OCI-LY3 (cell line): ENCODE measurements around the gene YTHDF2.
A peak's percentile ranks its signal among the peaks of the same experiment; 100 is the strongest.
"Not testable (repeated sequence)": the region's sequence is repeated elsewhere in the genome, so short reads cannot be mapped to it uniquely, and the experiment has no call there.

Experiments
- H2AFZ ChIP-seq: fragments of 200-600, 300-600 bp; shearing (Covaris generic); 2 replicates; pipeline ENCODE4 v1.6.0; 2014; ENCODE audit warnings: antibody characterized with exemption, low read depth, low read length
- H3K27ac ChIP-seq: fragments of 200-600, 300-600 bp; sonication (generic); 2 replicates; pipeline ENCODE4 v1.5.1; 2014; ENCODE audit warnings: mild to moderate bottlenecking, low read length, moderate library complexity, mixed read lengths
- H3K27me3 ChIP-seq: fragments of 200-600, 300-600 bp; sonication (generic); 2 replicates; pipeline ENCODE4 v1.6.1; 2014; ENCODE audit warnings: low read depth, low read length, mixed read lengths
- H3K36me3 ChIP-seq: fragments of 200-600, 300-600 bp; sonication (generic); replicated peaks from 2 replicates; pipeline ENCODE3; 2014; ENCODE audit warnings: low read depth, low read length, mixed read lengths
- H3K4me1 ChIP-seq: fragments of 300-600, 200-600 bp; sonication (generic); 2 replicates; pipeline ENCODE4 v1.6.1; 2014; ENCODE audit warnings: low read length, mixed read lengths
- H3K4me2 ChIP-seq: fragments of 200-600, 300-600 bp; sonication (generic); 2 replicates; pipeline ENCODE4 v1.6.1; 2014; ENCODE audit warnings: low read length, mixed read lengths
- H3K4me3 ChIP-seq: fragments of 300-600, 200-600 bp; sonication (generic); 2 replicates; pipeline ENCODE4 v1.5.1; 2014; ENCODE audit warnings: antibody characterized with exemption, mild to moderate bottlenecking, low read length, moderate library complexity
- H3K79me2 ChIP-seq: fragments of 300-600, 200-600 bp; shearing (Covaris generic); 2 replicates; pipeline ENCODE4 v1.6.1; 2014; ENCODE audit warnings: mild to moderate bottlenecking, low read length, mixed read lengths
- H3K9ac ChIP-seq: fragments of 300-600, 200-600 bp; shearing (Covaris generic); 2 replicates; pipeline ENCODE4 v1.6.0; 2014; ENCODE audit warnings: mild to moderate bottlenecking, low read length, moderate library complexity
- H3K9me3 ChIP-seq: fragments of 200-600, 300-600 bp; shearing (Covaris generic); 2 replicates; pipeline ENCODE4 v1.6.1; 2014; ENCODE audit warnings: low read length, mixed read lengths; ENCODE audit not compliant: insufficient read depth
- H4K20me1 ChIP-seq: fragments of 200-600, 300-600 bp; sonication (generic); 2 replicates; pipeline ENCODE4 v1.6.1; 2016; ENCODE audit warnings: low read length, mixed read lengths; ENCODE audit not compliant: insufficient read depth
- EZH2phosphoT487 ChIP-seq: fragments of 200-600 bp; shearing (Covaris generic); IDR thresholded peaks from 2 replicates; pipeline ENCODE4 v1.6.1; 2018; ENCODE audit warnings: antibody characterized with exemption, mixed run types, low read depth
- TF ChIP-seq, protein P1 (sequence below): fragments of 200-600, 300-600 bp; sonication (generic); IDR thresholded peaks from 2 replicates; pipeline ENCODE4 v1.5.1; 2014; ENCODE audit warnings: antibody characterized with exemption, low read length, low read depth

The YTHDF2 gene

DNA sequence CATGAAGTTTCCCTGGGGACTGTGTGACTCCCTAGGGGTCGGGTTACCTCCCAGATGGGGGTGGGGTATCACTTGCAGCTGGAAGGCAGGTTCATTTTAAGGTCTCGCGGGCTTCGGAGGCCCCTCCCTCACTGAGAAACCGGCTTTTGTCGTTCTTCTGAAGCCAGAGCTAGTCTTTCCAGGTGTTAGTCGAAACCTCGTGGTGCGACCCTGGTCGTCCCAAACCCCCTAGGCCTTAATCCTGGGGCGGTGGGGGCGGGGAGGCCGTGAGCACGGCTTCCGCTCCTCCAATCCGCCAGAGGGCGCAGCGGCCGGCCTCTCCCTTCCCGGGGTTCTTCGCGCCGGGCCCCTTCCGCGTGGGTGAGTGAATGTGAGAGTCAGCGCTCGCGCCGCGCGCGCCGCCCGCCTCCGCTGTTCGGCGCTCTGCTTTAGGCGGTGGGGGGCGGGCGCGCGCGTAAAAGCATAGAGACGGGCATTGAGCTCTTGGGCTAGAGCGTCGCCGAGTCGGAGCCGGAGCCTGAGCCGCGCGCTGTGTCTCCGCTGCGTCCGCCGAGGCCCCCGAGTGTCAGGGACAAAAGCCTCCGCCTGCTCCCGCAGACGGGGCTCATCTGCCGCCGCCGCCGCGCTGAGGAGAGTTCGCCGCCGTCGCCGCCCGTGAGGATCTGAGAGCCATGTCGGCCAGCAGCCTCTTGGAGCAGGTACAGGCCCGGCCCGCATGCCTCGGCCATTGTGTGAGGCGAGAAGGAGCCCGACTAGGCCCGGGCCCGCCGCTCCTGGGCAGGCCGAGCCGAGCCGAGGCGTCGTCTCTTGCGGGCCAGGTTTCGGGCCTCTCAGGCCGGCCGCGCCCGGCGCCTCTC, at the start of gene YTHDF2:
Gene YTHDF2 (plus strand): TSS at position 491 of the 857 bp plus-strand sequence. CDS start 181 bp downstream, at position 672.
- TF ChIP-seq, protein P1, sequence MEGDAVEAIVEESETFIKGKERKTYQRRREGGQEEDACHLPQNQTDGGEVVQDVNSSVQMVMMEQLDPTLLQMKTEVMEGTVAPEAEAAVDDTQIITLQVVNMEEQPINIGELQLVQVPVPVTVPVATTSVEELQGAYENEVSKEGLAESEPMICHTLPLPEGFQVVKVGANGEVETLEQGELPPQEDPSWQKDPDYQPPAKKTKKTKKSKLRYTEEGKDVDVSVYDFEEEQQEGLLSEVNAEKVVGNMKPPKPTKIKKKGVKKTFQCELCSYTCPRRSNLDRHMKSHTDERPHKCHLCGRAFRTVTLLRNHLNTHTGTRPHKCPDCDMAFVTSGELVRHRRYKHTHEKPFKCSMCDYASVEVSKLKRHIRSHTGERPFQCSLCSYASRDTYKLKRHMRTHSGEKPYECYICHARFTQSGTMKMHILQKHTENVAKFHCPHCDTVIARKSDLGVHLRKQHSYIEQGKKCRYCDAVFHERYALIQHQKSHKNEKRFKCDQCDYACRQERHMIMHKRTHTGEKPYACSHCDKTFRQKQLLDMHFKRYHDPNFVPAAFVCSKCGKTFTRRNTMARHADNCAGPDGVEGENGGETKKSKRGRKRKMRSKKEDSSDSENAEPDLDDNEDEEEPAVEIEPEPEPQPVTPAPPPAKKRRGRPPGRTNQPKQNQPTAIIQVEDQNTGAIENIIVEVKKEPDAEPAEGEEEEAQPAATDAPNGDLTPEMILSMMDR = peak; percentile 71
- no peak for TF ChIP-seq EZH2phosphoT487
- H3K36me3 ChIP-seq = peaks cover 18% of the 10 kb centered on the region
- peaks cover 49% of the 10 kb centered on the region for H3K79me2 ChIP-seq
- peaks cover 15% of the 10 kb centered on the region for H3K4me1 ChIP-seq
- H3K4me2 ChIP-seq = peak within 1 kb of the TSS; percentile 98
- no peaks in the 10 kb centered on the region for H3K27me3 ChIP-seq
- H3K9me3 ChIP-seq = no peaks in the 10 kb centered on the region
- H4K20me1 ChIP-seq = peaks cover 25% of the 10 kb centered on the region
- H3K9ac ChIP-seq = peak within 1 kb of the TSS; percentile 99
- H2AFZ ChIP-seq = peak within 1 kb of the TSS; percentile 76
- H3K27ac ChIP-seq = peak within 1 kb of the TSS; percentile 84
- H3K4me3 ChIP-seq = peak within 1 kb of the TSS; percentile 99

DNA sequence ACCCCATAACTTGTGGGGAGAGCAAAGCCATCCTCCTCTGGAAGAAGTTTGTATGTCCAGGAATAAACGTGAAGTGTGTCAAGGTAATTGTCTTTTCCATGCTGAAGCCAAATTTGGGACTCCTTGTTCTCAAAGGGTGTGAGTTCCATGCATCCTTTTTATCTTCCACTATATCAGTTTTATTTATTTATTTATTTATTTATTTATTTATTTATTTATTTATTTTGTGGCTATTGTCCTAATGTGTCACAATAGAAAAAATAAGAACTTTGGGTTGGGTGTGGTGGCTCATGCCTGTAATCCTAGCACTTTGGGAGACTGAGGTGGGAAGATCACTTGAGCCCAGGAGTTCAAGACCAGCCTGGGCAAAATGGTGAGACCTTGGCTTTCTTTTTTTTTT, 45.1 kb upstream of the YTHDF2 start:
- H3K79me2 ChIP-seq, H2AFZ ChIP-seq, H3K4me1 ChIP-seq, H3K4me3 ChIP-seq, H3K9me3 ChIP-seq, H3K4me2 ChIP-seq, H3K27me3 ChIP-seq, H4K20me1 ChIP-seq, H3K36me3 ChIP-seq, H3K9ac ChIP-seq, H3K27ac ChIP-seq: not testable (repeated sequence)

DNA sequence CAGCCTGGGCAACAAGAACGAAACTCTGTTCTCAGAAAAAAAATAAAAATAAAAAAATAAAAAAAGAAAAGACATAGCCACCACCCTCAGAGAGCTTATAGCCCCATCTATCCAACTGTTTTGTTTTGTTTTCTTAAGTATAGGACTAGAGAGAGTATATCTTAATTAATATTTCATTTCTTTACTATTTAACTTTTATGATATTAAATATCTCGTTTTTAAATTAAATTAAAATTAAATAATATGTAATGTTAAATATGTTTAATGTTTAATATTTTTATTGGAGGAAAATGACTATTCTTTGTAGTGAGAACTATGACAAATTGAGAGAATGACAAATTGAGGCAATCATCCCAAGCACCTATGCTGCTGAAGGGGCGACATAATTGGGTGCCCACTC, 33.1 kb upstream of the YTHDF2 start:
- Histone ChIP-seq H3K27me3 (no peaks in the 10 kb centered on the region), H3K36me3 (no peaks in the 10 kb centered on the region)

DNA sequence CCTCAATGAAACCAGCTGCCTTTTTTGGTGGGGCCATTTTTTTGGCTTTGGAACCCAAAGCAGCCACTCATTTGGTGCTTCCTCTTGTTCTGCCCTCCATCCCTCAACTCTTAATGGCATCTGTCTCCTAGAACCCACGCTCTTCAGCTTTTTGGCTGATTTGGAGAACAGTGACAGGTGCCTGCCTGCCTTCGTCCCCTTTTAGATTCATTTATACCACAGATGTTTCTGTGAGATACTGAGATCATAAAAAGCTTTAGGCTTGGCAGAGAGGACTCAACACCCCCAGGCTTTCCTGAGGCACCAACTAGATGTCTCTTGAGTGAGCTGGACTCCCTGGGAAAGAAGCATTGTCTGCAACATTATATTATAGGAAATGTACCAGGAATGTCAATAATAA, 20.4 kb upstream of the YTHDF2 start:
- H2AFZ ChIP-seq = no peak overlapping the region
- no peak overlapping the region for H3K27ac ChIP-seq
- H3K4me2 ChIP-seq = no peak overlapping the region
- H3K4me3 ChIP-seq = no peak overlapping the region
- H3K36me3 ChIP-seq = peaks cover 6% of the 10 kb centered on the region
- no peaks in the 10 kb centered on the region for H3K4me1 ChIP-seq
- H3K9me3 ChIP-seq = no peaks in the 10 kb centered on the region
- no peaks in the 10 kb centered on the region for H3K27me3 ChIP-seq
- H4K20me1 ChIP-seq = no peaks in the 10 kb centered on the region
- no peak overlapping the region for H3K9ac ChIP-seq
- TF ChIP-seq, protein P1 = no peak
- TF ChIP-seq EZH2phosphoT487 = no peak
- H3K79me2 ChIP-seq = no peaks in the 10 kb centered on the region

More for the DNA sequence above, 33.1 kb upstream of the YTHDF2 start:
- no peaks in the 10 kb centered on the region for H3K9me3 ChIP-seq
- no peak overlapping the region for H3K4me3 ChIP-seq
- no peaks in the 10 kb centered on the region for H3K4me1 ChIP-seq
- H3K9ac ChIP-seq = no peak overlapping the region
- H2AFZ ChIP-seq = no peak overlapping the region
- H3K27ac ChIP-seq = no peak overlapping the region
- no peaks in the 10 kb centered on the region for H3K79me2 ChIP-seq
- H4K20me1 ChIP-seq = no peaks in the 10 kb centered on the region
- TF ChIP-seq, protein P1 = no peak
- TF ChIP-seq EZH2phosphoT487 = no peak
- no peak overlapping the region for H3K4me2 ChIP-seq
